PC-9 (cell line): Measurements from ENCODE around the gene GSTA4. TPM values are rescaled to one million over a fixed set of nuclear protein-coding genes. Genes with fewer than 3 reads are reported as not detected.

ENCODE experiments used
- BruUV-seq: library from RNA; stranded (reverse); fragments of 400-500 nt; replicated peaks from 2 replicates; lab custom pipeline; 2021; lab: Mats Ljungman, UMichigan
- CTCF ChIA-PET: fragments of 300-600 bp; sonication (Branson Sonifier 250); formaldehyde crosslinking; loops from one replicate; lab custom pipeline; 2022; ENCODE audit warnings: antibody characterized with exemption; lab: Charles Lee
- POLR2A ChIA-PET: fragments of 300-600 bp; sonication (Branson Sonifier 250); formaldehyde crosslinking; loops from one replicate; lab custom pipeline; 2022; ENCODE audit warnings: antibody characterized with exemption; ENCODE audit not compliant: unreplicated experiment; lab: Charles Lee
- DNase-seq, 2 experiments: peaks; one replicate each; pipeline versions ENCODE4 v3.0.0 to v3.0.0-alpha.2; 2015 to 2022; ENCODE audit warnings: mixed read lengths in 1 of 2
- H2AFZ ChIP-seq: fragments of 200-600 bp; sonication (generic); 2 replicates; pipeline ENCODE4 v1.8.1; 2017; ENCODE audit warnings: antibody characterized with exemption
- H3F3A ChIP-seq: fragments of 200-600 bp; sonication (generic); 2 replicates; pipeline ENCODE4 v1.8.1; 2017; ENCODE audit warnings: antibody characterized with exemption, mild to moderate bottlenecking, low read depth; ENCODE audit not compliant: insufficient read depth
- H3K27ac ChIP-seq: fragments of 200-600 bp; sonication (generic); 2 replicates; pipeline ENCODE4 v1.6.1; 2016; ENCODE audit warnings: mixed run types
- H3K27me3 ChIP-seq: fragments of 200-600 bp; sonication (generic); 2 replicates; pipeline ENCODE4 v1.6.1; 2016; ENCODE audit warnings: low read depth, mixed run types; ENCODE audit not compliant: insufficient read depth
- H3K36me3 ChIP-seq: fragments of 200-600 bp; sonication (generic); 2 replicates; pipeline ENCODE4 v1.6.1; 2016; ENCODE audit warnings: low read depth, mixed run types
- H3K4me1 ChIP-seq: fragments of 200-600 bp; sonication (generic); replicated peaks from 2 replicates; pipeline ENCODE4 v1.6.1; 2016; ENCODE audit warnings: mixed run types; ENCODE audit not compliant: insufficient read depth
- H3K4me2 ChIP-seq: fragments of 200-600 bp; sonication (generic); 2 replicates; pipeline ENCODE4 v1.6.1; 2017; ENCODE audit warnings: mixed run types
- H3K4me3 ChIP-seq: fragments of 200-600 bp; sonication (generic); 2 replicates; pipeline ENCODE4 v1.6.1; 2016; ENCODE audit warnings: mixed run types
- H3K79me2 ChIP-seq: fragments of 200-600 bp; sonication (generic); 2 replicates; pipeline ENCODE4 v1.6.1; 2017; ENCODE audit warnings: low read depth, mixed run types
- H3K9me2 ChIP-seq: fragments of 200-600 bp; sonication (generic); 2 replicates; pipeline ENCODE4 v1.8.1; 2017; ENCODE audit warnings: mild to moderate bottlenecking; ENCODE audit not compliant: insufficient read depth
- H3K9me3 ChIP-seq: fragments of 200-600 bp; sonication (generic); 2 replicates; pipeline ENCODE4 v1.8.1; 2016; ENCODE audit warnings: low read depth; ENCODE audit not compliant: insufficient read depth
- H4K20me1 ChIP-seq: fragments of 200-600 bp; sonication (generic); 2 replicates; pipeline ENCODE4 v1.8.1; 2017; ENCODE audit not compliant: insufficient read depth
- EZH2 ChIP-seq: fragments of 200-600 bp; sonication (generic); IDR thresholded peaks from 2 replicates; pipeline ENCODE4 v1.8.0; 2017; ENCODE audit warnings: antibody characterized with exemption, low read depth
- intact Hi-C: fragments of 100-400 bp; cut with micrococcal nuclease; formaldehyde crosslinking; loops from one replicate; pipeline ENCODE4 v1.10.0; 2022; ENCODE audit not compliant: unreplicated experiment
- total RNA-seq: library from RNA; stranded (reverse); gene quantifications from 2 replicates; pipeline ENCODE4 v1.2.3, GENCODE V29; 2021
- TF ChIP-seq, protein P1 (sequence below): fragments of 200-600 bp; sonication (generic); conservative IDR thresholded peaks from 2 replicates; pipeline ENCODE4 v1.6.1; 2017; ENCODE audit warnings: mixed run types, antibody characterized with exemption, mild to moderate bottlenecking, moderate library complexity

The GSTA4 gene
- total RNA-seq, 1 experiment from 2014 or later: 3.4 TPM

DNA sequence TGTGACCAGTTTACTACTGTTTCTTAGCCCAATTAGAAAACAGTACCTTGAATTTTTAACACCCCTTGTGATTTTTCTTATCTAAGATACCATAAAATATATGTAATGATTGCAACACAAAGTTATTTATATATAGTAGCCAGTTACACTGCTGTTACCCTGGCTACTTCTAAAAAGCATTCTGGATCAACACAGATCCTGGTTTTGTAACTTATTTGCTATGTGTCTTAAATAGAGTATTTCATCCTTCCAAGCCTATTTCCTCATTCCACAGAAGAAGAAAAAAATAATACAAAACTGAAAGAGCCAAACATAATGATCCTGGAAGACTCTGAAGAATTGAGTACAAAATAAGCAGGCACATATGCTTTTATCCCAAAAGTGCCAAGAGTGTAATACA lies 19.0 kb upstream of the GSTA4 start:
- no peaks in the 10 kb centered on the region for H3K79me2 ChIP-seq
- CTCF ChIA-PET: no interaction called here
- H2AFZ ChIP-seq: no peak overlapping the region
- H3K4me3 ChIP-seq: no peak overlapping the region
- H3K4me1 ChIP-seq: peaks cover 42% of the 10 kb centered on the region
- peaks cover 26% of the 10 kb centered on the region; the same call in 1 of the 2 replicates for H3F3A ChIP-seq
- H3K9me3 ChIP-seq: no peaks in the 10 kb centered on the region
- peak overlapping the region; percentile 61 for H3K27ac ChIP-seq
- H4K20me1 ChIP-seq: no peaks in the 10 kb centered on the region
- no TSS peak for BruUV-seq
- no peaks in the 10 kb centered on the region for H3K9me2 ChIP-seq
- POLR2A ChIA-PET: no interaction called here
- H3K36me3 ChIP-seq: peaks cover 3% of the 10 kb centered on the region; the same call in 1 of the 2 replicates
- no peak for TF ChIP-seq EZH2
- TF ChIP-seq, protein P1, sequence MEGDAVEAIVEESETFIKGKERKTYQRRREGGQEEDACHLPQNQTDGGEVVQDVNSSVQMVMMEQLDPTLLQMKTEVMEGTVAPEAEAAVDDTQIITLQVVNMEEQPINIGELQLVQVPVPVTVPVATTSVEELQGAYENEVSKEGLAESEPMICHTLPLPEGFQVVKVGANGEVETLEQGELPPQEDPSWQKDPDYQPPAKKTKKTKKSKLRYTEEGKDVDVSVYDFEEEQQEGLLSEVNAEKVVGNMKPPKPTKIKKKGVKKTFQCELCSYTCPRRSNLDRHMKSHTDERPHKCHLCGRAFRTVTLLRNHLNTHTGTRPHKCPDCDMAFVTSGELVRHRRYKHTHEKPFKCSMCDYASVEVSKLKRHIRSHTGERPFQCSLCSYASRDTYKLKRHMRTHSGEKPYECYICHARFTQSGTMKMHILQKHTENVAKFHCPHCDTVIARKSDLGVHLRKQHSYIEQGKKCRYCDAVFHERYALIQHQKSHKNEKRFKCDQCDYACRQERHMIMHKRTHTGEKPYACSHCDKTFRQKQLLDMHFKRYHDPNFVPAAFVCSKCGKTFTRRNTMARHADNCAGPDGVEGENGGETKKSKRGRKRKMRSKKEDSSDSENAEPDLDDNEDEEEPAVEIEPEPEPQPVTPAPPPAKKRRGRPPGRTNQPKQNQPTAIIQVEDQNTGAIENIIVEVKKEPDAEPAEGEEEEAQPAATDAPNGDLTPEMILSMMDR: no peak
- peak overlapping the region; percentile 41 for H3K4me2 ChIP-seq
- peak in 1 of 2 experiments; percentile 90 for DNase-seq
- H3K27me3 ChIP-seq: no peaks in the 10 kb centered on the region
- intact Hi-C loops: loop anchor here (1.0 kb wide), 1 partner anchor 19 kb away; the partner anchor contains the start of gene GSTA4

DNA sequence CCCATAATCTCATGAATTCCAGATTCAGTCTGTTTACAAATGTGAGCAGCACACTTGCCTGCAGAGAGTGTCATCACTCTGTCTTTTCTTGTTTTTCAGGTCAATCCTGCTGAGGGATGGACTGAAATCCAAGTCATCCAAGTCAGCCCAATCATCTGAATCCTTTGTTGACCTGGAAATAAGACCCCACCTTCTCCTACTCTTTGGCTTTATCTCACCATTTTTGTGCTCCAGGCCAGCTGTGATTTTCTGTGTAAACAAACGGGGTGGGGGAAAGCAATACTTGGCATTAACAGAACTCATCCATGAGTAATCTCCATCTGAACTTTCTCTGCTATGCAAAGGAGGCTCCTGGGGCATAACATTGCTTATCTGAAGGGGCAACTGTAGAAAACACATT lies 16.9 kb upstream of the GSTA4 start:
- no peak overlapping the region for H2AFZ ChIP-seq
- H3F3A ChIP-seq: peaks cover 26% of the 10 kb centered on the region; the same call in 1 of the 2 replicates
- TF ChIP-seq, protein P1: no peak
- no peak for TF ChIP-seq EZH2
- no peaks in the 10 kb centered on the region for H3K9me2 ChIP-seq
- POLR2A ChIA-PET: no interaction called here
- intact Hi-C loops: no loop called here
- peak in 1 of 2 experiments; percentile 57 for DNase-seq
- H3K79me2 ChIP-seq: no peaks in the 10 kb centered on the region
- H3K27me3 ChIP-seq: no peaks in the 10 kb centered on the region
- H3K27ac ChIP-seq: no peak overlapping the region
- no peaks in the 10 kb centered on the region for H3K9me3 ChIP-seq
- BruUV-seq: no TSS peak
- H3K4me2 ChIP-seq: peak overlapping the region; percentile 8; the same call in 1 of the 2 replicates
- CTCF ChIA-PET: no interaction called here
- no peak overlapping the region for H3K4me3 ChIP-seq
- H3K4me1 ChIP-seq: peaks cover 42% of the 10 kb centered on the region
- H3K36me3 ChIP-seq: peaks cover 3% of the 10 kb centered on the region; the same call in 1 of the 2 replicates
- H4K20me1 ChIP-seq: no peaks in the 10 kb centered on the region

- no peak overlapping the region for H3K4me2 ChIP-seq
- peaks cover 3% of the 10 kb centered on the region; the same call in 1 of the 2 replicates for H3K36me3 ChIP-seq
- ChIA-PET CTCF (no interaction called here), POLR2A (no interaction called here)
- no peaks in the 10 kb centered on the region for H3K79me2 ChIP-seq
- H3F3A ChIP-seq: peaks cover 25% of the 10 kb centered on the region; the same call in 1 of the 2 replicates
- TF ChIP-seq, protein P1: no peak
- TF ChIP-seq EZH2: no peak
- BruUV-seq: no TSS peak
- no peaks in the 10 kb centered on the region for H4K20me1 ChIP-seq
- intact Hi-C loops: no loop called here
- no peaks in the 10 kb centered on the region for H3K9me3 ChIP-seq
- no peak overlapping the region for H3K4me3 ChIP-seq
- H3K4me1 ChIP-seq: peaks cover 37% of the 10 kb centered on the region
- no peak overlapping the region for H3K27ac ChIP-seq
- DNase-seq: no peak
- H2AFZ ChIP-seq: no peak overlapping the region
- H3K27me3 ChIP-seq: no peaks in the 10 kb centered on the region
- H3K9me2 ChIP-seq: no peaks in the 10 kb centered on the region
These were observed 15.4 kb upstream of the GSTA4 start for GRCh38 chr6:53010504-53010903.
